Measurements from ENCODE around the gene TNNC1. TPM values are rescaled to one million over a fixed set of nuclear protein-coding genes. Genes with fewer than 3 reads are reported as not detected.

The TNNC1 gene
- total RNA-seq, 4 donors from 2014 or later: 1.2 to 7.1 (median 4.0) TPM; not detected in 1

DNA sequence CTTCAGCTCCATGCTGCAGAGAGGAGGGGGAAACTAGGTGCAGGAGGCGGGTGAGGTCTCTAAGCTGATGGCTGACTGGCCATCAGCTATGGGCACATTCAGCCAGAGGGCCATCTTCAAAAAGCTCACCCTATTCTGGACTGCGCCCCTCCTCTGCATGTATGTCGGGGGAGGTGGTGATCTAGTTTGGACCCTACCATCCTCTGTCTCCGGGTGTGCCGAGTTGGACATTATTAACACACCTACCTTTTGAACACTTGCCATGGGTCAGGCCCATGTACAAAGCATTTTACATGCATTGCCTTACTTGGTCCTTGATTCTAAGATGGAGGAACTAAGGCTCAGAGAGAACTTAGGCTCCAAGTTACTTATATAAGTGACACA is 3.0 kb upstream of the TNNC1 start:
- 55% methylated on average over 4 of the region's 5 CpGs for WGBS
- peak overlapping the region; percentile 93 to 95 (median 94) for H3K27ac ChIP-seq (replicated peaks in 1 of 4)
- peak overlapping the region; percentile 79 to 96 (median 94) for H3K4me3 ChIP-seq
- no peaks in the 10 kb centered on the region for H3K27me3 ChIP-seq
- intact Hi-C loops (cut with DNase I): no loop called here
- H3K36me3 ChIP-seq: peaks cover 25 to 46% (median 40%) of the 10 kb centered on the region in 4 donors
- TF ChIP-seq POLR2A (IDR thresholded peaks at IDR 0.05; ENCODE audit: low read depth): no peak
- no peaks in the 10 kb centered on the region for H3K9me3 ChIP-seq
- no peak for DNase-seq (ENCODE audit: extremely low spot score)
- H3K4me1 ChIP-seq: peaks cover 23 to 55% (median 38%) of the 10 kb centered on the region in 4 donors

DNA sequence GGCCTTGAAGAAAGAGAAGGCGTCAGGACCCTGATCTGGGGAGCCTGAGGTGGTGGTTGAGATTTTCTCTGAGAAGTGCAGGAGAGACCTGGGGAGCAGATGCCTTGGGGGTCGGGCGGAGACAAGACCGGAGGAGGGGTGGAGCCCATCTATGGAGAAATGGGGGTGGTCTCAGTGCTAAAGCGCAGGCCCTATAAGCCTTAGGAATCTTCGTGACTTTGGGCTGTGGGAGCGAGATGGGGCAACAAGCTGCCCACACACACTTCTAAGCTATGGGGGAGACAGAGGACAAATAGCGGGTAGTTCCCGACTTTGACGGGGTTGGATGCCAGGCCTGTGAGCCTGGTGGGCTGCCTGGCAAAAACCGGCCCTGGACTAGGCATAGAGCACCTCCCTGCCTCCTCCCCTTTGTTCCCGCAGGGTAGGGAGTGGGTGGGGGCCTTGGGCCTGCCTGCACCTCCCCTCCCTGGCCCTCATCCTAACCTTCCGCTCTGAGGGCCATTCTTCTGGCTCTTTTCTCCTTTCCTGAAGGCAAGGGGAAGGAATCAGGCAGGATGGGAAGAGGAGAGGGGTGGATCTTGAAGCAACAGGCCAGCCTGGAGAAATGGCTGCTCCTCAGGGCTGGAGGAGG is 2.4 kb upstream of the TNNC1 start:
- 8% methylated on average over 13 of the region's 13 CpGs for WGBS
- H3K36me3 ChIP-seq: peaks cover 25 to 46% (median 40%) of the 10 kb centered on the region in 4 donors
- TF ChIP-seq EP300 (IDR thresholded peaks at IDR 0.05) (no peak), POLR2A (IDR thresholded peaks at IDR 0.05; ENCODE audit: low read depth) (no peak), CTCF (IDR thresholded peaks at IDR 0.05) (no peak), POLR2AphosphoS5 (IDR thresholded peaks at IDR 0.05) (peak in 1 of 2 donors; percentile 43)
- H3K4me1 ChIP-seq: peaks cover 23 to 50% (median 34%) of the 10 kb centered on the region in 4 donors
- no peak for DNase-seq (ENCODE audit: extremely low spot score)
- no peaks in the 10 kb centered on the region for H3K9me3 ChIP-seq
- H3K4me3 ChIP-seq: peak overlapping the region; percentile 79 to 96 (median 94)
- no peaks in the 10 kb centered on the region for H3K27me3 ChIP-seq
- intact Hi-C loops (cut with DNase I): no loop called here
- H3K27ac ChIP-seq (replicated peaks in 1 of 4): peak overlapping the region; percentile 93 to 95 (median 94)

DNA sequence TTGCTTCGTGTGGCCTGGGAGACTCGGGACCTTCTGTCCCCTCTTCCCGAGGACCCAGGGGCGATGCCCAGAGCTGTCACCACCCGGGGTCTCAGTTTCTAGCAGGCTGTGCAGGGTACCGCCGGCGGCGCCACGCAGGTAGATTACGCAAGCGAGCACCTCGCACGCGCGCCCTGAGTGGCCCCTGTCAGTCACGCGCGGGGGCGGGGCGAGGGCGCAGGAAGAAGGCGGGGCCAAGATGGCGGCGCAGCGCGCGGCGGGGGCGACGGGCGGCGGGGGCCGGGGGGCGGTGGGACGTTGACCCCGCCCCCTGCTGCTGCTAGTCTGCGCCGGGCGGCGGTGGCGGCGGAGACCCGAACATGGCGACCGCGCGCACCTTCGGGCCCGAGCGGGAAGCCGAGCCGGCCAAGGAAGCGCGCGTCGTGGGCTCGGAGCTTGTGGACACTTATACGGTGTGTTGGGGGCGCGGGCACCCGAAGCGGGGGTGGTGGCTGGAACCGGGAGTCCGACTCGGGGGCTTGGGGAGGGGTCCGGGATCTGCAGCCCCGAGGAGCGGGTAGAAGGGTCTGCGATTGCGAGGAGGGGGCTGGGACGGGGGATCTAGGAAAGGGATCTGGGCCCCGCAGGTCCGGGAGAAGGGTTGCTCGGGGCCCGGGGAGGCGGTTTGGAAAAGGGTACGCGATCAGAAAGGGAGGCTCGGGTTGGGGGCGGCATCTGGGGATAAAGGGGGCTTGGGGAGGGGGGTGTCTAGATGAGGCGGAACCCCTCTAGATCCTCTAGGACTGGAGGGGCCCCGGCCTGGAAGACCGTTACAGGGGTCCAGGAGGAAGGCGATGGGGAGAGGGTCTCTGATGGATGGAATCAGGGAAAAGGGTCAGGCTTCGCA is 1.7 kb upstream of the TNNC1 start, which contains the start of gene NISCH:
NISCH (plus strand) TSS at position 322 of the 886 bp plus-strand sequence; CDS start at position 360, 38 bp downstream.
- Histone ChIP-seq H3K4me3 (peak within 1 kb of the TSS; percentile 79 to 96 (median 94)), H3K27ac (replicated peaks in 1 of 4) (peak within 1 kb of the TSS; percentile 93 to 95 (median 94)), H3K9me3 (no peaks in the 10 kb centered on the region), H3K27me3 (no peaks in the 10 kb centered on the region), H3K36me3 (peaks cover 18 to 46% (median 33%) of the 10 kb centered on the region in 4 donors), H3K4me1 (peaks cover 23 to 46% (median 33%) of the 10 kb centered on the region in 4 donors)
- TF ChIP-seq POLR2AphosphoS5 (IDR thresholded peaks at IDR 0.05): peak; percentile 77 to 88
- TF ChIP-seq EP300 (IDR thresholded peaks at IDR 0.05): no peak
- peak; percentile 46 for TF ChIP-seq POLR2A (IDR thresholded peaks at IDR 0.05; ENCODE audit: low read depth)
- intact Hi-C loops (cut with DNase I): no loop called here
- DNase-seq (ENCODE audit: extremely low spot score): peak; percentile 95
- WGBS: 2% methylated on average over 37 of the region's 86 CpGs

GRCh38 chr3:52454938-52455282 is 1.1 kb upstream of the TNNC1 start:
- Histone ChIP-seq H3K27ac (replicated peaks in 1 of 4) (peak overlapping the region; percentile 93 to 95 (median 94)), H3K9me3 (no peaks in the 10 kb centered on the region), H3K27me3 (no peaks in the 10 kb centered on the region), H3K4me3 (peak overlapping the region; percentile 79 to 96 (median 94)), H3K36me3 (peaks cover 12 to 46% (median 27%) of the 10 kb centered on the region in 4 donors), H3K4me1 (peaks cover 29 to 52% (median 39%) of the 10 kb centered on the region in 4 donors)
- no peak for DNase-seq (ENCODE audit: extremely low spot score)
- TF ChIP-seq POLR2A (IDR thresholded peaks at IDR 0.05; ENCODE audit: low read depth) (no peak), CTCF (IDR thresholded peaks at IDR 0.05) (no peak), POLR2AphosphoS5 (IDR thresholded peaks at IDR 0.05) (no peak), EP300 (IDR thresholded peaks at IDR 0.05) (no peak)
- 18% methylated on average over 8 of the region's 11 CpGs for WGBS
- intact Hi-C loops (cut with DNase I): no loop called here

DNA sequence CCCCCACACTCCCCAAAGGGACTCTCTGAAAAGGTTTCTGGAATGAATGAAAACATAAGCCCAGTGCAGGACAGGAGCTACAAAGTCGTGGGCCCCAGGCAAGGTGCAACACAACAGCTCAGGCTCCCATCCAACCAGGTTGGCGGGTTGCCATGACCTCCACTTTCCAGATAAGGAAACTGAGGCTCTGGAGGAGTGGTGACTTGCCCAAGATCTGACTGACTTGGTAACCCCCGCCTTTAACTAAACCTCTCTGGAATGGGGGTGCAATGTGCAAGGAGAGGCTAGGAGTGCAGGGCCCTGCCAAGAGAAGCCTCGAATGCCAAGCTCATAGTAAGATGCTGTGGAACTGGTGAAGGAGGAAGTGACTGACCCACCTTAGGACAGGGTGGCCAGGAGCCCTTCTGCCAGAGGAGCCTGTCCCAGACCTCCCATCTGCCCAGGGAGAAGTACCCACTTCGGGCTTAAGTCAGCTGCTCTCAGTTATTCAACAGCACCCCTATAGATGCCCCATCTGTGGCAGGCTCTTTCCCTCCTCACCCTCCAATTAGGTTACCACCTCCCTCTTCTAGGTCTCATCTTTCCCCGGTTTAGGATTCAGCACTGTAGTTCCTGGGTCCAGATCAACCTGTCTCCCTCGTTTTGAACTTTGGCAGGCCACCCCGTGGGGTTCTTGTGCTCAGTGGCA is 553 bp upstream of the TNNC1 start:
- intact Hi-C loops (cut with DNase I): no loop called here
- Histone ChIP-seq H3K27me3 (no peaks in the 10 kb centered on the region), H3K4me1 (peaks cover 31 to 56% (median 43%) of the 10 kb centered on the region in 4 donors), H3K27ac (replicated peaks in 1 of 4) (peak overlapping the region; percentile 93 to 95 (median 94)), H3K36me3 (peaks cover 11 to 42% (median 23%) of the 10 kb centered on the region in 4 donors), H3K4me3 (peak overlapping the region; percentile 79 to 96 (median 94)), H3K9me3 (no peaks in the 10 kb centered on the region)
- no peak for TF ChIP-seq EP300 (IDR thresholded peaks at IDR 0.05)
- TF ChIP-seq CTCF (IDR thresholded peaks at IDR 0.05): no peak
- no peak for TF ChIP-seq POLR2AphosphoS5 (IDR thresholded peaks at IDR 0.05)
- TF ChIP-seq POLR2A (IDR thresholded peaks at IDR 0.05; ENCODE audit: low read depth): no peak
- WGBS: 60% methylated on average over 7 of the region's 8 CpGs
- no peak for DNase-seq (ENCODE audit: extremely low spot score)
